ENCODE results near the gene C19orf85.

- TF ChIP-seq USF1 (IDR thresholded peaks at IDR 0.05) (no peak), CREB1 (IDR thresholded peaks at IDR 0.05; ENCODE audit: low read depth) (no peak), MAX (IDR thresholded peaks at IDR 0.05) (no peak), FOXM1 (IDR thresholded peaks at IDR 0.05; ENCODE audit: borderline replicate concordance, low read depth) (no peak), YY1 (IDR thresholded peaks at IDR 0.05; ENCODE audit: low read depth) (no peak), EP300 (IDR thresholded peaks at IDR 0.05; ENCODE audit: borderline replicate concordance) (no peak), TCF12 (IDR thresholded peaks at IDR 0.05; ENCODE audit: low read depth) (no peak), NFIC (IDR thresholded peaks at IDR 0.05) (no peak), CEBPB (IDR thresholded peaks at IDR 0.05) (no peak), TAF1 (IDR thresholded peaks at IDR 0.05; ENCODE audit: low read depth) (no peak), ZBTB7A (IDR thresholded peaks at IDR 0.05; ENCODE audit: low read depth) (no peak), RAD21 (IDR thresholded peaks at IDR 0.05; ENCODE audit: low read depth) (no peak), REST (IDR thresholded peaks at IDR 0.05; ENCODE audit: low read depth) (no peak)
Measured at GRCh38 chr19:55434356-55434919, 30.1 kb downstream of the C19orf85 start.
